SK-N-SH treated with all-trans-retinoic acid at 6 μM for 48 hours (cell line): Measurements from ENCODE around the gene GALNT1.

Experiments used
- ARNTL ChIP-seq: fragments of 450-650 bp; formaldehyde crosslinking; IDR thresholded peaks from 2 replicates; pipeline ENCODE4 v1.5.0; 2020; ENCODE audit warnings: low read depth, mild to moderate bottlenecking, moderate library complexity, borderline replicate concordance
- BACH2 ChIP-seq: fragments of 250-450 bp; sonication (Bioruptor Pico); IDR thresholded peaks from 2 replicates; pipeline ENCODE4 v1.9.0; 2021; ENCODE audit warnings: mild to moderate bottlenecking, borderline replicate concordance
- CREB5 ChIP-seq: fragments of 250-450 bp; sonication (Bioruptor Pico); IDR thresholded peaks from 2 replicates; pipeline ENCODE4 v1.5.1; 2020; ENCODE audit warnings: low read depth, mild to moderate bottlenecking, moderate library complexity
- CSRNP3 ChIP-seq: fragments of 250-450 bp; sonication (Bioruptor Pico); IDR thresholded peaks from 2 replicates; pipeline ENCODE4 v1.5.1; 2021; ENCODE audit warnings: mild to moderate bottlenecking, moderate library complexity
- ISL1 ChIP-seq: fragments of 250-450 bp; sonication (Bioruptor Pico); IDR thresholded peaks from 2 replicates; pipeline ENCODE4 v2.1.2; 2022; ENCODE audit warnings: mild to moderate bottlenecking, moderate library complexity
- PATZ1 ChIP-seq: fragments of 250-450 bp; sonication (Bioruptor Pico); IDR thresholded peaks from 2 replicates; pipeline ENCODE4 v1.8.0; 2020; ENCODE audit warnings: mild to moderate bottlenecking, moderate library complexity, borderline replicate concordance
- RARB ChIP-seq: fragments of 250-450 bp; sonication (Bioruptor Pico); IDR thresholded peaks from 2 replicates; pipeline ENCODE4 v1.8.0; 2021; ENCODE audit warnings: mild to moderate bottlenecking, moderate library complexity
- TCF4 ChIP-seq: fragments of 250-450 bp; sonication (Bioruptor Pico); IDR thresholded peaks from 2 replicates; pipeline ENCODE4 v1.8.0; 2021; ENCODE audit warnings: mild to moderate bottlenecking, moderate library complexity, borderline replicate concordance
- TSHZ2 ChIP-seq: fragments of 250-450 bp; sonication (Bioruptor Pico); IDR thresholded peaks from 2 replicates; pipeline ENCODE4 v1.5.0; 2020; ENCODE audit warnings: mild to moderate bottlenecking, moderate library complexity
- ZC3H10 ChIP-seq: fragments of 250-450 bp; sonication (Bioruptor Pico); IDR thresholded peaks from 2 replicates; pipeline ENCODE4 v1.5.1; 2021; ENCODE audit warnings: mild to moderate bottlenecking, moderate library complexity
- ZFP3 ChIP-seq: fragments of 250-450 bp; sonication (Bioruptor Pico); IDR thresholded peaks from 2 replicates; pipeline ENCODE4 v1.5.0; 2020; ENCODE audit warnings: mild to moderate bottlenecking, moderate library complexity
- ZNF565 ChIP-seq: fragments of 450-650 bp; formaldehyde crosslinking; conservative IDR thresholded peaks from 2 replicates; pipeline ENCODE4 v1.5.0; 2020; ENCODE audit warnings: low read depth, mild to moderate bottlenecking, moderate library complexity
- ZNF8 ChIP-seq: fragments of 450-650 bp; formaldehyde crosslinking; IDR thresholded peaks from 2 replicates; pipeline ENCODE4 v1.5.0; 2020; ENCODE audit warnings: mild to moderate bottlenecking, moderate library complexity

GRCh38 chr18:35729991-35730668 lies 148.6 kb downstream of the GALNT1 start:
- no peak for TF ChIP-seq BACH2 (CRISPR knock-in tag)
- TF ChIP-seq ARNTL (CRISPR knock-in tag), result no peak
- TF ChIP-seq PATZ1 (CRISPR knock-in tag), result no peak
- TF ChIP-seq ZC3H10 (CRISPR knock-in tag), result no peak
- TF ChIP-seq TSHZ2 (CRISPR knock-in tag), result no peak
- TF ChIP-seq ISL1 (CRISPR knock-in tag), result no peak
- TF ChIP-seq ZNF565 (CRISPR knock-in tag), result no peak
- no peak for TF ChIP-seq CREB5 (CRISPR knock-in tag)
- TF ChIP-seq ZFP3, result no peak
- no peak for TF ChIP-seq ZNF8 (CRISPR knock-in tag)
- TF ChIP-seq RARB (CRISPR knock-in tag), result no peak
- TF ChIP-seq CSRNP3, result no peak
- no peak for TF ChIP-seq TCF4 (CRISPR knock-in tag)
